K562 (cell line): ENCODE data around the gene PTGIS. TPM values are rescaled to one million over a fixed set of nuclear protein-coding genes. Genes with fewer than 3 reads are reported as not detected.

ENCODE experiments used
- CBFA2T2 ChIP-seq: fragments of 450-650 bp; conservative IDR thresholded peaks from 2 replicates; pipeline ENCODE4 v1.6.1; 2017; ENCODE audit warnings: mild to moderate bottlenecking
- GATAD2A ChIP-seq: fragments of 450-650 bp; IDR thresholded peaks from 2 replicates; pipeline ENCODE4 v1.6.1; 2017
- HLTF ChIP-seq: fragments of 450-650 bp; IDR thresholded peaks from 2 replicates; pipeline ENCODE4 v1.6.1; 2016
- SMARCA5 ChIP-seq: fragments of 450-650 bp; IDR thresholded peaks from 2 replicates; pipeline ENCODE4 v1.6.1; 2016
- TEAD4 ChIP-seq, 2 experiments: sonication (generic) in 1 of 2; formaldehyde crosslinking in 1 of 2; IDR thresholded peaks; 2 replicates each; pipeline versions ENCODE4 v1.6.1 to v1.8.0; 2012 to 2022; ENCODE audit warnings: borderline replicate concordance in 1 of 2, inconsistent platforms in 1 of 2, low read length in 1 of 2, mild to moderate bottlenecking in 1 of 2, missing genetic modification reagents in 1 of 2
- TOE1 ChIP-seq, 2 experiments: fragments of 450-650 bp in 1 of 2; sonication (generic) in 1 of 2; formaldehyde crosslinking in 1 of 2; IDR thresholded peaks; 2 replicates each; pipeline versions ENCODE4 v1.7.1 to v1.8.0; 2016 to 2022; ENCODE audit warnings: borderline replicate concordance in 2 of 2, mild to moderate bottlenecking in 2 of 2, antibody characterized with exemption in 1 of 2, inconsistent platforms in 1 of 2, low read depth in 1 of 2, missing genetic modification reagents in 1 of 2, moderate library complexity in 1 of 2
- ZNF143 ChIP-seq: sonication (generic); formaldehyde crosslinking; IDR thresholded peaks from 2 replicates; pipeline ENCODE4 v1.9.0; 2022; ENCODE audit warnings: mild to moderate bottlenecking, missing genetic modification reagents
- ZNF277 ChIP-seq: fragments of 250-450 bp; sonication (Bioruptor Pico); IDR thresholded peaks from 2 replicates; pipeline ENCODE4 v1.8.0; 2022; ENCODE audit warnings: inconsistent platforms, mild to moderate bottlenecking, moderate library complexity, borderline replicate concordance
- polyA plus RNA-seq, 8 experiments: library from polyadenylated mRNA; depleted of rRNA in 4 of 8; stranded (reverse) in 5 of 8; unstranded in 3 of 8; fragments of >200 nt; fragmentation: Nextera tagmentation in 2 of 8; fragmentation: Illumina TruSeq in 1 of 8; extraction: Ambion mirVana in 2 of 8; extraction: Trizol in 1 of 8; gene quantifications; 2 replicates each; pipeline versions ENCODE4 v1.2.1 to v1.2.3, GENCODE V29; 2011 to 2014; ENCODE audit warnings: inconsistent platforms in 1 of 8, missing spikeins in 1 of 8
- total RNA-seq, 7 experiments: library from RNA; depleted of rRNA in 6 of 7; stranded (reverse); fragments of >200 nt in 6 of 7; fragmentation: Illumina TruSeq in 2 of 7; extraction: Trizol in 2 of 7; gene quantifications; 2 replicates each; pipeline versions ENCODE4 v1.2.1 to v1.2.3, GENCODE V29; 2011 to 2021; ENCODE audit warnings: low replicate concordance in 1 of 7
- TF ChIP-seq, protein P1 (sequence below): sonication (generic); formaldehyde crosslinking; IDR thresholded peaks from 2 replicates; pipeline ENCODE4 v1.5.0; 2020; ENCODE audit warnings: missing genetic modification reagents
- TF ChIP-seq, protein P2 (sequence below), 2 experiments: fragments of 450-650 bp; formaldehyde crosslinking in 1 of 2; IDR thresholded peaks; 2 replicates each; pipeline versions ENCODE4 v1.4.0 to v1.6.1; 2014 to 2020; ENCODE audit warnings: mild to moderate bottlenecking in 2 of 2, borderline replicate concordance in 1 of 2, low read depth in 1 of 2

Gene PTGIS
- total and polyA plus RNA-seq, 9 of the 15 experiments (the other 6 are each of a cell fraction or from before 2014, with no cell fraction given), result not detected

GRCh38 chr20:49501917-49502316 lies 66.0 kb downstream of the PTGIS start (continued):
- TF ChIP-seq TEAD4 (IDR thresholded peaks at IDR 0.05; ENCODE audit: low read length), result 0 out of 2 replicates have a peak, but pooled peaks have one; percentile 24
- TF ChIP-seq TEAD4 (CRISPR knock-in tag; IDR thresholded peaks at IDR 0.05; ENCODE audit: borderline replicate concordance), result no peak
- TF ChIP-seq ZNF277 (CRISPR knock-in tag), result no peak
- peak; percentile 60; the same call in 1 of the 2 replicates for TF ChIP-seq HLTF
- TF ChIP-seq CBFA2T2, result 0 out of 2 replicates have a peak, but pooled peaks have one; percentile 4
- TF ChIP-seq, protein P1, sequence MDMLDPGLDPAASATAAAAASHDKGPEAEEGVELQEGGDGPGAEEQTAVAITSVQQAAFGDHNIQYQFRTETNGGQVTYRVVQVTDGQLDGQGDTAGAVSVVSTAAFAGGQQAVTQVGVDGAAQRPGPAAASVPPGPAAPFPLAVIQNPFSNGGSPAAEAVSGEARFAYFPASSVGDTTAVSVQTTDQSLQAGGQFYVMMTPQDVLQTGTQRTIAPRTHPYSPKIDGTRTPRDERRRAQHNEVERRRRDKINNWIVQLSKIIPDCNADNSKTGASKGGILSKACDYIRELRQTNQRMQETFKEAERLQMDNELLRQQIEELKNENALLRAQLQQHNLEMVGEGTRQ (CRISPR knock-in tag), result peak; percentile 81
- peak; percentile 76 for TF ChIP-seq ZNF143 (CRISPR knock-in tag)
- TF ChIP-seq SMARCA5, result peak; percentile 23; the same call in 1 of the 2 replicates
- peak; percentile 86 for TF ChIP-seq TOE1 (IDR thresholded peaks at IDR 0.05; ENCODE audit: borderline replicate concordance)
- no peak for TF ChIP-seq TOE1 (CRISPR knock-in tag; IDR thresholded peaks at IDR 0.05; ENCODE audit: borderline replicate concordance, low read depth)
- TF ChIP-seq GATAD2A, result no peak
- TF ChIP-seq, protein P2, sequence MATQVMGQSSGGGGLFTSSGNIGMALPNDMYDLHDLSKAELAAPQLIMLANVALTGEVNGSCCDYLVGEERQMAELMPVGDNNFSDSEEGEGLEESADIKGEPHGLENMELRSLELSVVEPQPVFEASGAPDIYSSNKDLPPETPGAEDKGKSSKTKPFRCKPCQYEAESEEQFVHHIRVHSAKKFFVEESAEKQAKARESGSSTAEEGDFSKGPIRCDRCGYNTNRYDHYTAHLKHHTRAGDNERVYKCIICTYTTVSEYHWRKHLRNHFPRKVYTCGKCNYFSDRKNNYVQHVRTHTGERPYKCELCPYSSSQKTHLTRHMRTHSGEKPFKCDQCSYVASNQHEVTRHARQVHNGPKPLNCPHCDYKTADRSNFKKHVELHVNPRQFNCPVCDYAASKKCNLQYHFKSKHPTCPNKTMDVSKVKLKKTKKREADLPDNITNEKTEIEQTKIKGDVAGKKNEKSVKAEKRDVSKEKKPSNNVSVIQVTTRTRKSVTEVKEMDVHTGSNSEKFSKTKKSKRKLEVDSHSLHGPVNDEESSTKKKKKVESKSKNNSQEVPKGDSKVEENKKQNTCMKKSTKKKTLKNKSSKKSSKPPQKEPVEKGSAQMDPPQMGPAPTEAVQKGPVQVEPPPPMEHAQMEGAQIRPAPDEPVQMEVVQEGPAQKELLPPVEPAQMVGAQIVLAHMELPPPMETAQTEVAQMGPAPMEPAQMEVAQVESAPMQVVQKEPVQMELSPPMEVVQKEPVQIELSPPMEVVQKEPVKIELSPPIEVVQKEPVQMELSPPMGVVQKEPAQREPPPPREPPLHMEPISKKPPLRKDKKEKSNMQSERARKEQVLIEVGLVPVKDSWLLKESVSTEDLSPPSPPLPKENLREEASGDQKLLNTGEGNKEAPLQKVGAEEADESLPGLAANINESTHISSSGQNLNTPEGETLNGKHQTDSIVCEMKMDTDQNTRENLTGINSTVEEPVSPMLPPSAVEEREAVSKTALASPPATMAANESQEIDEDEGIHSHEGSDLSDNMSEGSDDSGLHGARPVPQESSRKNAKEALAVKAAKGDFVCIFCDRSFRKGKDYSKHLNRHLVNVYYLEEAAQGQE (IDR thresholded peaks at IDR 0.05; ENCODE audit: borderline replicate concordance), result 0 out of 2 replicates have a peak, but pooled peaks have one; percentile 8
- TF ChIP-seq, protein P2 (CRISPR knock-in tag; IDR thresholded peaks at IDR 0.05; ENCODE audit: low read depth), result no peak
